Tibial artery (tissue), 4 donors: Measurements from ENCODE around the gene FOXB1.

Source experiments
- DNase-seq, 2 donors: peaks; one replicate each; pipeline ENCODE4 v3.0.0-alpha.2; 2019
- H3K27ac ChIP-seq, 2 donors: fragments of 200-600 bp; sonication (generic) in 1 of 2; 1 replicate in 1 of 2; 2 replicates in 1 of 2; pipeline ENCODE4 v1.5.1; 2018 to 2019; ENCODE audit warnings: mild to moderate bottlenecking in 1 of 2
- H3K27me3 ChIP-seq, 2 donors: fragments of 200-600 bp; sonication (generic) in 1 of 2; one replicate each; pipeline versions ENCODE4 v1.5.1 to v1.6.0; 2016 to 2019
- H3K36me3 ChIP-seq, 3 donors: fragments of 200-600 bp; sonication (generic) in 2 of 3; one replicate each; pipeline ENCODE4 v1.5.1; 2016 to 2019; ENCODE audit warnings: mild to moderate bottlenecking in 2 of 3
- H3K4me1 ChIP-seq, 4 donors: fragments of 200-600 bp; sonication (generic) in 2 of 4; 1 replicate in 3 of 4; 2 replicates in 1 of 4; pipeline ENCODE4 v1.5.1; 2016 to 2019
- H3K4me3 ChIP-seq, 2 donors: fragments of 200-600 bp; sonication (generic) in 1 of 2; 1 replicate in 1 of 2; 2 replicates in 1 of 2; pipeline ENCODE4 v1.5.1; 2018 to 2019; ENCODE audit warnings: mild to moderate bottlenecking in 2 of 2
- H3K9me3 ChIP-seq, 3 donors: fragments of 200-600 bp; sonication (generic) in 1 of 3; one replicate each; pipeline ENCODE4 v1.5.1; 2016 to 2019
- CTCF ChIP-seq, 2 experiments: fragments of 200-600 bp in 1 of 2; fragments of 450-650 bp in 1 of 2; IDR thresholded peaks; one replicate each; pipeline ENCODE4 v1.5.1; 2017 to 2019; ENCODE audit warnings: antibody characterized with exemption in 2 of 2, mild to moderate bottlenecking in 1 of 2, moderate library complexity in 1 of 2
- intact Hi-C: fragments of 100-400 bp; cut with DNase I; formaldehyde crosslinking; loops from one replicate; pipeline ENCODE4 v1.15.0; 2023; ENCODE audit warnings: low total_unique reads

The FOXB1 gene

GRCh38 chr15:60052796-60053195, 48.7 kb downstream of the FOXB1 start:
- no peak for TF ChIP-seq CTCF (IDR thresholded peaks at IDR 0.05)
- no peak overlapping the region for H3K4me3 ChIP-seq
- no peak overlapping the region for H3K27ac ChIP-seq
- DNase-seq: no peak
- no peaks in the 10 kb centered on the region for H3K27me3 ChIP-seq
- no peaks in the 10 kb centered on the region for H3K4me1 ChIP-seq
- no peaks in the 10 kb centered on the region for H3K36me3 ChIP-seq
- H3K9me3 ChIP-seq: no peaks in the 10 kb centered on the region
- intact Hi-C loops: no loop called here

- Histone ChIP-seq H3K4me1 (no peaks in the 10 kb centered on the region), H3K36me3 (no peaks in the 10 kb centered on the region), H3K27ac (no peak overlapping the region), H3K27me3 (no peaks in the 10 kb centered on the region), H3K9me3 (no peaks in the 10 kb centered on the region), H3K4me3 (no peak overlapping the region)
- intact Hi-C loops: no loop called here
- no peak for DNase-seq
- no peak for TF ChIP-seq CTCF (IDR thresholded peaks at IDR 0.05)
Observed at GRCh38 chr15:60054472-60054871, 50.4 kb downstream of the FOXB1 start.
